Activated CD8-positive, alpha-beta memory T cell treated with anti-CD3 and anti-CD28 coated beads, Interleukin-2, amount 50 U/mL, for 48 hours (primary cell): ENCODE measurements around the gene SCT.

ENCODE experiments used
- DNase-seq: peaks from one replicate; pipeline ENCODE4 v3.0.0-alpha.2; 2020

SCT gene

DNA sequence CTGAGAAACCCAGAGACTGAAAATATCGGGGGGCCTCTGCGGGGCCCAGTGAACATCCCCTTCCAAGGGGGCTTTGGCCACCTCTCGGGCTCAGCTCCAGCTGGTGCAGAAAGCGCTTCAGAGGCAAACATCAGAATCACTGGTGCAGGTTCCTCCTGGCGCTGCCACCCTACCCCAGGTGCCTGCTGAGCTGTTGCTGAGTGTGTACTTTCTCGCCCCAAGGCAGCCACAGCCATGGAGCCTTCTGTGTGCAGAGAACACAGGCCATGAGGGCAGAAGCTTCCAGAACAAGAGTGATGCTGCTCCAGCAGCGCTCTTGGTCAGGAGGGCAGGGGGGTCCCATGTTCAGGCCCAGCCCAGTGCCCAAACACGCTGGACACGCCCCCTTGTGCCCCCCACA is 16.4 kb upstream of the SCT start:
- DNase-seq, result no peak

DNA sequence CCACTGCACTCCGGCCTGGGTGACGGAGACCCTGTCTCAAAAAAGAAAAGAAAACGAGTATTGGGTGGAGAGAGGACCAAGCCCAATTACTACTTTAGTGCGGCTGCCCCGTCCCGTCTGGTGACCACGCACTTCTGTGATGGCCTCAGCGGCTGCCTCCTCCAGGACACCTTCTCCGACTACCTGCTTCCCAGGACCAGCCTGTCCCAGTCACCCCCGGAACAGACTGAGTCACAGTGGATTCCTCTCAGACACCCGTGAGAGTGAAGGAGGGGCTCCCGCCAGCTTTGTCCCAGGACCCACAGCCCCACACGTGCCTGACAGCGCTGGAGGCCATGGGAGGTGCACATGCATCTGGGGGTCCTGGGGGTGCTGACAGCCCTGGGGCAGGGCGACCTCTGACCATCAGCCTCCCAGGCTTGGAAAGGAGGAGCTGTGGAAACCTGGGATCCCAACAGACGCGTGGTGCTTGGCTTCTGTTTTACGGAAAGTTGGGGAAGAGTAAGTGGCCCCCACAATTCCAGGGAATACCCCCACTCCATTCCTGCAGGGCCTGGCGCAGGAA is 14.9 kb upstream of the SCT start:
- no peak for DNase-seq

DNA sequence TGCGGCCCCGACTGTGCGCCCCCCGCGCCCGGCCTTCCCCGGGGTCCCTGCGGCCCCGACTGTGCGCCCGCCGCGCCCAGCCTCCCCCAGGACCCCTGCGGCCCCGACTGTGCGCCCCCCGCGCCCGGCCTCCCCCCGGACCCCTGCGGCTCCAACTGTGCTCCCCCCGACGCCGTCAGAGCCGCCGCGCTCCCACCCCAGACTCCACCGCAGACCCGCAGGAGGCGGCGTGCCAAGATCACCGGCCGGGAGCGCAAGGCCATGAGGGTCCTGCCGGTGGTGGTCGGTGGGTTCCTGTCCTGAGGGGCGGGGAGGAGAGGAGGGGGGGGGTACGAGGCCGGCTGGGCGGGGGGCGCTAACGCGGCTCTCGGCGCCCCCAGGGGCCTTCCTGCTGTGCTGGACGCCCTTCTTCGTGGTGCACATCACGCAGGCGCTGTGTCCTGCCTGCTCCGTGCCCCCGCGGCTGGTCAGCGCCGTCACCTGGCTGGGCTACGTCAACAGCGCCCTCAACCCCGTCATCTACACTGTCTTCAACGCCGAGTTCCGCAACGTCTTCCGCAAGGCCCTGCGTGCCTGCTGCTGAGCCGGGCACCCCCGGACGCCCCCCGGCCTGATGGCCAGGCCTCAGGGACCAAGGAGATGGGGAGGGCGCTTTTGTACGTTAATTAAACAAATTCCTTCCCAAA is 13.2 kb upstream of the SCT start:
- DNase-seq, result no peak

DNA sequence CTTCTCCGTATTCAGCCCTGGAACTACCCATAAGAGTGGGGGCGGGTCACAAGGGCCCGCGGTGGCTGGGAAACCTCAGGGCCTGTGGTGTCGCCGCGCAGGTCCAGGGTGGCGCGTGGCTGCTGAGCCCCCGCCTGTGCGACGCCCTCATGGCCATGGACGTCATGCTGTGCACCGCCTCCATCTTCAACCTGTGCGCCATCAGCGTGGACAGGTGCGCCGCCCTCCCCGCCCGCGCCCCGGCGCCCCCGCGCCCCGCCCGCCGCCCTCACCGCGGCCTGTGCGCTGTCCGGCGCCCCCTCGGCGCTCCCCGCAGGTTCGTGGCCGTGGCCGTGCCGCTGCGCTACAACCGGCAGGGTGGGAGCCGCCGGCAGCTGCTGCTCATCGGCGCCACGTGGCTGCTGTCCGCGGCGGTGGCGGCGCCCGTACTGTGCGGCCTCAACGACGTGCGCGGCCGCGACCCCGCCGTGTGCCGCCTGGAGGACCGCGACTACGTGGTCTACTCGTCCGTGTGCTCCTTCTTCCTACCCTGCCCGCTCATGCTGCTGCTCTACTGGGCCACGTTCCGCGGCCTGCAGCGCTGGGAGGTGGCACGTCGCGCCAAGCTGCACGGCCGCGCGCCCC is 12.5 kb upstream of the SCT start:
- no peak for DNase-seq

DNA sequence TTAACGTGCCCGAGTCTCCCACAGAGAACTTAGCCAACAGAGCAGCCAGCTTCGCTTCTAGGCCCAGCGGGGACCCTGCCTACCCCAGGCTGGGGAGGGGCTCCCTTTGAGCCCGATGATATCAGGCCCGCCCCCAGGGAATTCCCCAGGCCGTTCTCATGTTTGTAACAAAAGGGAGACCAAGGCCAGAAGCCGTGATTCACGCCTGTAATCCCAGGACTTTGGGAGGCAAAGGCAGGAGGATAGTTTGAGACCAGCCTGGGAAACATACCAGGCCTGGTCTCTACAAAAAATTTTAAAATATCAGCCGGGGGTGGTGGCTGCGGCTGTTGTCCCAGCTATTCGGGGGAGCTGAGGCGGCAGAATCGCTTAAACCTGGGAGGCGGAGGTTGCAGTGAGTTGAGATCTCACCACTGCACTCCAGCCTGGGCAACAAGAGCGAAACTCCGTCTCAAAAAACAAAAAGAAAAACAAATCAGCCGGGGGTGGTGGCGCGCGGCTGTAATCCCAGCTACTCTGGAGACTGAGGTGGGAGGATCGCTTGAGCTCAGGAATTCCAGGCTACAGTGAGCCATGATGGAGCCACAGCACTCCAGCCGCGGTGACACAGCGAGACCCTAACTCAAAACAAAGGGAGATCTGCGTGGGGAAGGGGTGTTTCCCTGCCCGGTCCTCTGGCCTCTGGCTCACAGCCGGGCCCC is 11.8 kb upstream of the SCT start:
- no peak for DNase-seq

DNA sequence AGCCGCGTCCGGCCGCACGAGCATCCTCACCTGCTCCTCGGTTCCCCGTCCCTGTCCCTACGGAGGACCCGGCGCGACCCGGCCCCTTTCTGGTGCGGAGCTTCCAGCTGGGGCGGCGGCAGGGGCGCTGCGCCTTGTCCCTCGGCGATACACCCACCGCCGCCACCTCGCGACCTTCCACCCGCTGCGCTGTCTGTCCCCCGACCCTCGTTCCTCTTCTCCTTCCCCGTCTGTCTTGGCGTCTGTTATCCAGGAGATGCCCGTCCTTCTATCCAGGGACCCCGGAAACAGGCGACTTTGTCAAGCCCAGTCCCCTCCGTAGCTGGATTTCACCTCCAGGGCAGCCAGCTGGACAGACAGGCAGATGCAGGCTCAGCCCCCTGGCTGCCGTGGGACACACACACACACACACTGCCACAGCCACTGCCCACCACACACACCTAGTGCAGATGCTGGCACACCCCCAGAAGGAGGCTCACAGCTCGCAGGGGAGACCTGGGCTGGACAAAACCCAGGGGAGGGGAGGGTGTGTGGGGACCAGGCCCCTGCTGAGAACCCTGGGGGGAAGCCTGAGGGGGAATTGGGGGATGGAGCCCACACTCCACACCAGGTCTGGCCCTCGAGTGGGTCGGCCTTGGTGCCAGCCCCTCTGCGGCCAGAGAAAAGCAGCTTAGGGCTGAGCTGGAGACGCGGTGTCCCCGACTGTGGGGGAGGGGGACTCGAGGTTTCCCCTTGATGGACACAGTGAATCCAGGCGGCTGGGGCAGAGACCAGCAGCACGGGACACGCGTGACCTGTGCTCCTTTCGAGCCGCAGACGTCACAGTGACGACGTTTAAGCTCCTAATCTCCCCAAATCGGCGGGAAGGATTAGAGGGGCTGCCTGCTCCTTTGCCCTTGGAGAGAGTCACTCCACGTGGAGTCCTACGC is 10.9 kb upstream of the SCT start:
- DNase-seq, result no peak

DNA sequence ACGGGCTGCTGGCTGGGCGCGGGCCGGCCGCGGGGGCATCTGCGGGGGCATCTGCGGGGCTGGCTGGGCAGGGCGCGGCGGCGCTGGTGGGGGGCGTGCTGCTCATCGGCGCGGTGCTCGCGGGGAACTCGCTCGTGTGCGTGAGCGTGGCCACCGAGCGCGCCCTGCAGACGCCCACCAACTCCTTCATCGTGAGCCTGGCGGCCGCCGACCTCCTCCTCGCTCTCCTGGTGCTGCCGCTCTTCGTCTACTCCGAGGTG is 10.3 kb upstream of the SCT start:
- no peak for DNase-seq

DNA sequence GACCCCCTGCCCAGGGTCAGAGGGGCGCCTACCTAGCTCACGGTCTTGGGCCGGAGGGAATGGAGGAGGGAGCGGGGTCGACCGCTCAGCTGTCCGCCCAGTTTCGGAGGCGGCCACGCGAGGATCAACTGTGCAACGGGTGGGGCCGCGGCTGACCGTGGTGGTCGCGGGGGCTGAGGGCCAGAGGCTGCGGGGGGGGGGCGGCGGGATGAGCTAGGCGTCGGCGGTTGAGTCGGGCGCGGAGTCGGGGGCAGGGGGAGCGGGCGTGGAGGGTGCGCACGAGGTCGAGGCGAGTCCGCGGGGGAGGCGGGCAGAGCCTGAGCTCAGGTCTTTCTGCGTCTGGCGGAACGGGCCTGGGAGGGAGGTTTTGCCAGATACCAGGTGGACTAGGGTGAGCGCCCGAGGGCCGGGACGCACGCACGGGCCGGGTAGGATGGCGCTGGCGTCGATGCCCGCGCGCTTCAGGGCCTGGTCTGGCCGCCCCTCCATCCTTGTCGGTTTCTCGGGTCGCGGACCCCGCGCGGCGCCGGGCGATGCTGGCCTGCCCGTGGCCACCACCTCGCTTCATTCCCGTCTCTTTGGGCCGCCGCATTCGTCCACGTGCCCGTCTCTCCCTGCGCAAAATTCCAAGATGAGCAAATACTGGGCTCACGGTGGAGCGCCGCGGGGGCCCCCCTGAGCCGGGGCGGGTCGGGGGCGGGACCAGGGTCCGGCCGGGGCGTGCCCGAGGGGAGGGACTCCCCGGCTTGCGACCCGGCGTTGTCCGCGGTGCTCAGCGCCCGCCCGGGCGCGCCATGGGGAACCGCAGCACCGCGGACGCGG is 9.7 kb upstream of the SCT start, which contains the start of gene DRD4:
DRD4 (plus strand) TSS at position 759 of the 822 bp plus-strand sequence; CDS start at position 795, 36 bp downstream.
- DNase-seq, result no peak

DNA sequence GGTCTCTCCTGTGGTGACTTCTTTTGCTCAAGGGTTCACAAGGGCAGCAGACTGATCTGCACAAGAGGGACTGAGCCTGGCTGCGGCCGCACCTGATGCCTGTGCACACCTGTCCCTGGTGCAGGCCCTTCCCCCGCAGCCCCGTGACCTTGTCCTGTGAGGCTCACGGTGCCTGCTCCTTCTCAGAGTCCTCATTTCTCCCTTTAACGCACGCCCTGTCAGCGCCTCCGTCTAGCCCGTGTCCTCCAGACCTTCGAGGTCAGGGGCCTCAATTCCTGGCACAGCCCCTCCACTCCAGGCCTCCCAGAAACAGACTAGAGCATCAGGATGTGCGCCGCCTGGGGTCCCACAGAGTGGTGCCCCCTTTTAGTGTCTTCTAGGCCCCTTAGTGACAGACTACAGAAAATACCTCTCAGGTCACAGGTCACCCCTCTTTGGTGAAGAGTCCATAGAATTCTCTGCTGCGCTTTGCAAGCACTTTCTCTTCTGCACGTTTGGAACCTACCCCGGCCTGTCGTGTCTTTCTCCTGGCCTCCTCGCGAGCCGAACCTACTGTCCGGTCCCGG is 9.0 kb upstream of the SCT start:
- DNase-seq, result no peak

DNA sequence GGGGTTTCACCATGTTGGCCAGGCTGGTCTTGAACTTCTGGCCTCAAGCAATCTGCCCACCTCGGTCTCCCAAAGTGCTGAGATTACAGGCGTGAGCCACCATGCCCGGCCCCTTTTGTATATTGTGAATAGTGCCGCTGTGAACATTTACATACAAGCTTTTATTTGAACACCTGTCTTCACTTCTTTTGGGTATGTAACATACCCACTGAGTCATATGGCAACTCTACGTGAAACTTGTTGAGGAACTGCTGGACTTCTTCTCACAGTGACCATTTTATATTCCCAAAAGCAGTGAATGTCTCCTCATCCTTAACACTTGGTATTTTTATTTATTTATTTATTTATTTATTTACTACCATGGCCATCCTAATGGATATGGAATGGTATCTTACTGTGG is 3.9 kb upstream of the SCT start:
- no peak for DNase-seq

DNA sequence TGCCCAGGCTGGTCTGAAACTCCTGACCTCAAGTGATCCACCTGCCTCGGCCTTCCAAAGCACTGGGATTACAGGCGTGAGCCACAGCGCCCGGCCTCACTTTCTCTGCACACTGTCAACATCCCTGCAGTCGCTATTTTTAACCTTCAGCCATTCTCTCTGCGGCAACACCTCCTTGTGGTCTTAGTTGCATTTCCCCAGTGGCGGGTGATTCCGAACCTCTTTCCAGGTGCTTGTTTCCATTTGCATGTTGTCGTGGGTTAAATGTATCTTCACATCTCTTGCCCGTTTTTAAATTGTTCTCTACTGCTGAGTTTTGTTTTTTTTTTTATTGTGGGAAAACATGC is 2.2 kb upstream of the SCT start:
- no peak for DNase-seq

DNA sequence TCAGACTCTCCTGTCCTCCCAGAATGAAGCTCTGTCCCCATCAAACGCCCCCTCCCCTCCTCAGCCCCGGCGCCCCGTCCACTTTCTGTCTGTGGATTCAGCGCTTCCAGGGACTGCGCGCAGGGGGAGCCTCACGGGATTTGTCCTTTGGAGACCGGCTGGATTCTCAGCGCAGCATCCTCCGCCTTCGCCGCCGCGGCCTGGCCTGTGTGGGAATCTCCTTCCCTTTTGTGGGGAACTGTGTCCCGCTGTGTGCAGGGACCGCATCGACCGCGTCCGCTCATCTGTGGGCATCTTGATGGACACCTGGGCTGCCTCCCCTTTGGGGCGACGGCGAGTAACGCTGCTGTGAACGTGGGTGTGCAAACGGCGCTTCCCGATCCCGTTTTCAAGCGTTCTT is 1.1 kb upstream of the SCT start:
- no peak for DNase-seq

DNA sequence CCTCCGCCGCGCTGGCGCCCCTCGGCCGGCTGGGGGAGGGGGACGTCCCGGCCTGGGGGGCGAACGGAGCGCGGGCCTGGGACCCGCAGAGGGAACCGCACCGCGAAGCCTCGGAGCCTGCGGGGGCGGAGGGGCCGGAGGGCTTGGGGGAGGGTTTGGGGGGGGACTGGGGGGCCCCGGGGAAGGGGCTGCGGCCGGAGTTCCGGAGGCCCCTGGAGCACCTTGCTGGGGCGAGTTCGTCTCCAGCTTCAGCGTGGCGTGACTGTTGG is 261 bp upstream of the SCT start:
- DNase-seq, result no peak

DNA sequence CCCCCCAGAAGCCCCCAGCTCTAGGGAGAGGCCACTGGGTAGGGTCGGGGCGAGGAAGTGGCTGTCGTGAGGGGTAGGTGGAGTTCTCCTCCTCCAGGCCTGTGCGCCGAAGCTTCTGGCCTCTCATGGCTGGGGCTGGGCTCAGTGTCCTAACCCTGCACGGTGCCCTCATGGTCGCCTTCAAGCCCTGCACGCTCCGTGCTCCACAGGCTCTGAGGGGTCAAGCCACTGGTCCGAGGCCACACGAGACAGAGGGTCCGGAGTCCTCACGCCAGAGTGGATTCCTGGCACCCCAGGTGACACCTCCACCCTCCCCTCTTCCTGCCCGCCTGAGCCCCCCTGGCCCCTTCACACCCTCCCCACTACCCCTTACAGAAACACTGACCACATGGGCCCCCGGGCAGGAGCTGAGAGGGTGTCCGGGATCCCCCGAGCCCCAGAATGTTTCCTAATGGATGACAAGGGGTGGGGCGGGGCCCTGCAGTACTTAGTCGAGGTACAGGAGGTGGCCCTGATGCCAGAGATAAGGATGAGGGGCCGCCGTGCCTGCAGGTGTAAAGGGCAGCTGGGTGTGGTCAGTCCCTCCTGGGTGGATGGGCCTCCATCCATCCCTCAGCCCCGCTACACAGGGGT is 1.2 kb downstream of the SCT start:
- no peak for DNase-seq

DNA sequence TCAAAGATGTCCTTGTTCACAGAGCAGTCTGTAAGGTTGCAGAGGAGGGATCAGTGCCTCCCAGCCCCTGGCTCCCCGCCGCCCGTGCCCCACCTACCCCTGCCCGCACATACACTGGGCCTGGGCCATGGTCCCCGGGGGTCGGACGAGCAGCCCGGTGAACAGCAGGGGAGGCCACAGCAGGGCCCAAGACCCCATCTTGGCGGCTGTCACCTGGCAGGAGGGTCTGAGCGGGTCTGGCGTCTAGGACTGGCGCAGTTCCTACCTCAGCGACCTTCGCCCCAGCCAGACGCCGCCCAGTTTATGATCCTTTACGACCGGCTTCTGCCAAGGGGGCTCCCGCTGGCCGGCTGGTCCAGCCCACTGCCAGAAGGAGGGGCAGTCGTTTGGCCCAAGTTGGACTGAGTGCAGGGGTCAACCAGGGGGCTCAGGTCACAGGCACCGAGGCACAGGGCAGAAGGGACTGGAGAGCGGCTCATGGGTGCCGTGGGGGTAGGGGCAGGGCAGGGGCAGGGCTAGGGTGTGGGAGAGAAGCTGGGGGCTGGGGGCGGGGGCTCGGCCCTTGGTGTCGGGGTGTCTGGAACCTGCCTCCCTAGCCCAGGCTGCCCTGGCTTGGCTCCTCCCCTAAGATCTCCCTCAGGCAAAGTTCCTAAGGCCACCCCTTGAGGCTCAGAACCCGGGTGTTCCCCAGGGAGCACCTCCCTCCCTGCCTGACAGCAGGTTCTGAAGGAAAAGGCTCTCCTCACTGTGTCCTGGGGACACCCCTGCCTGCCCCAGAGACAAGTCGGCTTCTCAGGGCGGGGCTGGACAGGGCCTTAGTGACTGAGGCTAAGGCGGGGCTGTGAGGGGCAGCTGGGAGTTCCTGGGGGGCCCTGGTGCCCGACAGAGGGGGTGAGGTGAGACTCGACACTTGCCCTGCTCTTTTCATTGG is 2.0 kb downstream of the SCT start, which contains the start of gene CDHR5:
CDHR5 (minus strand) TSS at position 251 of the 931 bp plus-strand sequence; CDS start at position 198, 53 bp downstream.
- DNase-seq, result no peak

DNA sequence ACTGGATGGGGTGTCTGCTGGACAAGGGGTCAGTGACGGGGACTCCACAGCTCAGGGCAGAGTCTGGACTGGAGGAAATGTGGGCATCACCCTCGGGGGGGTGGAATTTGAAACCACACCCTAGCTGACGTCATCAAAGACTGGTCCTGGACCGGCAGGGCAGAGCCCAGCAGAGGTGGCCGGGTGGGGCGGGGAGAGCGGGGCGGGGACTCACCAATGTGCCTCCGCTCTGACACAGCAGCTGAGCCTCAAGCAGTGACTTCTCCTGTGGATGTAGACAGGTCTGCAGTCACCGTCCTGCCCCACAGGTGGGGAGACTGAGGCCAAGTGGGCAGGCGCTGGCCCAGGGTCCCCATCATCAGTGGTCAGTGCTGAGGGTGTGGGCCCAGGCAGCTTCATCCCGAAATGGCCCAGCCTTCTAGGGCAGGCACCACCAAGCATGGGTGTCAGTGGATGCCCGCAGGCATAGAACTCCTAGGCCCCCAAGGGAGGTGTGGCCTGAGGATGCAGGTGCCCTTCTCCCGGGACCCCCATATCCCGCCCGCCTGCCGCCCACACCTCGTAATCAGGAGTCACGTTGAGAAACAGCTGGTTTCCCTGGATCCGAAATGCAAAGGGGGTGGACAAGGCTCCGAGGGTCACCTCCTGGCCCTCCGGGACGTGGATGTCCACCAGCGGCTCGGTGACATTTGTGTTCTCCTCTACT is 2.8 kb downstream of the SCT start:
- DNase-seq, result no peak

DNA sequence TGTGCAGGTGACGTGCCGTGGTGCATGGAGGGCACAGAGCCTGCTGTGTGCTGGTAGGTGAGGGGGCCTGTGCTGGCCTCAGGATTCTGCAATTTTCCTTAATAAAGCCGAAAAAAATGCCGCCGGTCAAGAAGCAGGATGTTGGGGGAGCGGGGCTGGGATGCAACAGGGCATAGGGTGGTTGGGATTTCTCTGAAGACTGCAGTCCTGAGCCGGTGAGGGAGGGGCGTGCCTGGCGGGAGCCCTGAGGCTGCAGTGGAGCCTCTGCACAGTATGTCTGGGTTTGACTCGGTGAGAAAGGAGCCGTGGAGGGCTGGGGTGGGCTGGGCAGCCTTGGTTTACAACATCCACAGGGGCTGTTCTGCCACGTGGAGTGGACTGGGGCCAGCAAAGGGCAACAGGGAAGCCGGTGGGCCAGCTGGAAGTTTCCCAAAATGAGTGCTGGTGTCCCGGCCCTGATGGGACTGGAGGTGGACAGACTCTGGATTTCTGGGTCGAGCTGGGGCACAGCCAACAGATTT is 3.6 kb downstream of the SCT start:
- DNase-seq, result no peak

DNA sequence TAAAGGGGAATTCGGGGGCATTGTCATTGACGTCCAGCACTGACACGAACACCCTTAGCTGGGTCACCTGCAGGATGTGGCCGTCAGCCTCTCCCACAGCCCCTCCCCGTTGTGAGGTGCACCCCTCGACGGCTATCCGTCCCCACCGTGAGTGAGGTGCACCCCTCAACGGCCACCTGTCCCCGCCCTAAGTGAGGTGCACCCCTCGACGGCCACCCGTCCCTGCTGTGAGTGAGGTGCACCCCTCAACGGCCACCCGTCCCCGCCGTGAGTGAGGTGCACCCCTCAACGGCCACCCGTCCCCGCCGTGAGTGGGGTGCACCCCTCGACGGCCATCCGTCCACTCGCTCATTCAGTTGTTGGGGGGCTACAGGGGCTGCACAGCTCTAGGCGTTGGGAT is 5.1 kb downstream of the SCT start:
- DNase-seq, result no peak
